Sigmoid colon (tissue), 3 donors: Measurements from ENCODE around the gene ZBTB24.

Experiments used
- POLR2A ChIP-seq, 2 donors: fragments of 450-650 bp; IDR thresholded peaks; one replicate each; pipeline ENCODE4 v1.6.1; 2016; ENCODE audit warnings: antibody characterized with exemption in 2 of 2, mild to moderate bottlenecking in 2 of 2, moderate library complexity in 2 of 2
- TF ChIP-seq, protein P1 (sequence below), 4 experiments: fragments of 450-650 bp in 3 of 4; fragments of 200-600 bp in 1 of 4; IDR thresholded peaks; one replicate each; pipeline ENCODE4 v1.5.1; 2016 to 2019; ENCODE audit warnings: antibody characterized with exemption in 4 of 4, mild to moderate bottlenecking in 3 of 4, moderate library complexity in 2 of 4

DNA sequence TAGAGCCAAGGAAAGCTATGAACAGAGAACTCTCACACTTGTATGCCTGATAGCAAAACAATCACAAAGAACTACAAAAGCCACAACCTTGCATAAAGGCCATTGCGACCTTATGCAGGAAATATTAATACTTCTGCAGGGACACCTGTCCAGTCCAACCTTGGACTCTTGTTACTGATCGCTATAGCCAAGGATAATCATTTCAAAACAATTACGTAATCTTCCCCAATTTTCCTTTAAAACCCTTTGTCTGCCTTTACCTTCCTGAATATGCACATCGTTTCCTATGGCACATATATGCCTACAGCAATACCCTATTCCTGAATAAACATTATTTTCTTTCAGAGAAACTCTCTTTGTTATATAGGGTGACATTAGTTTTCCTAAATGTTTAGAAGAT, 65.4 kb downstream of the ZBTB24 start:
- TF ChIP-seq POLR2A (IDR thresholded peaks at IDR 0.05): no peak
- TF ChIP-seq, protein P1, sequence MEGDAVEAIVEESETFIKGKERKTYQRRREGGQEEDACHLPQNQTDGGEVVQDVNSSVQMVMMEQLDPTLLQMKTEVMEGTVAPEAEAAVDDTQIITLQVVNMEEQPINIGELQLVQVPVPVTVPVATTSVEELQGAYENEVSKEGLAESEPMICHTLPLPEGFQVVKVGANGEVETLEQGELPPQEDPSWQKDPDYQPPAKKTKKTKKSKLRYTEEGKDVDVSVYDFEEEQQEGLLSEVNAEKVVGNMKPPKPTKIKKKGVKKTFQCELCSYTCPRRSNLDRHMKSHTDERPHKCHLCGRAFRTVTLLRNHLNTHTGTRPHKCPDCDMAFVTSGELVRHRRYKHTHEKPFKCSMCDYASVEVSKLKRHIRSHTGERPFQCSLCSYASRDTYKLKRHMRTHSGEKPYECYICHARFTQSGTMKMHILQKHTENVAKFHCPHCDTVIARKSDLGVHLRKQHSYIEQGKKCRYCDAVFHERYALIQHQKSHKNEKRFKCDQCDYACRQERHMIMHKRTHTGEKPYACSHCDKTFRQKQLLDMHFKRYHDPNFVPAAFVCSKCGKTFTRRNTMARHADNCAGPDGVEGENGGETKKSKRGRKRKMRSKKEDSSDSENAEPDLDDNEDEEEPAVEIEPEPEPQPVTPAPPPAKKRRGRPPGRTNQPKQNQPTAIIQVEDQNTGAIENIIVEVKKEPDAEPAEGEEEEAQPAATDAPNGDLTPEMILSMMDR (IDR thresholded peaks at IDR 0.05): no peak
